Measurements from ENCODE around the gene MED20. TPM values are rescaled to one million over a fixed set of nuclear protein-coding genes. Genes with fewer than 3 reads are reported as not detected.

The MED20 gene
- total RNA-seq, 8 experiments from 2014 or later, result 12.4 to 24.3 (median 19.9) TPM

Other genes starting within 250 kb of the MED20 start
- 1 to 10 TPM; 1.4 to 8.5 (median 5.3) TPM for gene TFEB, start 185.5 kb downstream of the MED20 start, total RNA-seq
- under 1 TPM in 3 of 8 experiments, not detected in 5; 0.14 to 0.95 (median 0.25) TPM for gene PGC, start 173.7 kb downstream of the MED20 start, total RNA-seq
- gene FRS3, start 141.2 kb downstream of the MED20 start, total RNA-seq, result 10 to 100 TPM in 3 of 8 experiments, 1 to 10 TPM in 4, under 1 TPM in 1; 0.51 to 11.8 (median 9.0) TPM
- gene PRICKLE4, start 140.4 kb downstream of the MED20 start, total RNA-seq, result 1 to 10 TPM in 5 of 8 experiments, under 1 TPM in 1, not detected in 2; 0.81 to 3.7 (median 2.3) TPM
- 100 to 1,000 TPM; 180 to 286 (median 234) TPM for gene TOMM6, start 133.4 kb downstream of the MED20 start, total RNA-seq
- gene USP49, start 25.8 kb downstream of the MED20 start, total RNA-seq, result 10 to 100 TPM in 4 of 8 experiments, 1 to 10 TPM in 4; 2.3 to 14.8 (median 9.6) TPM
- 10 to 100 TPM in 7 of 8 experiments, 1 to 10 TPM in 1; 9.4 to 46.4 (median 17.8) TPM for gene BYSL, start 360 bp upstream of the MED20 start, total RNA-seq
- gene CCND3, start 20.7 kb upstream of the MED20 start, total RNA-seq, result 10 to 100 TPM; 10.3 to 32.6 (median 19.0) TPM
- gene TAF8, start 129.4 kb upstream of the MED20 start, total RNA-seq, result 10 to 100 TPM in 3 of 8 experiments, 1 to 10 TPM in 5; 3.7 to 22.7 (median 8.9) TPM
- gene C6orf132, start 221.5 kb upstream of the MED20 start, total RNA-seq, result under 1 TPM in 7 of 8 experiments, not detected in 1; under 0.01 to 1.00 (median 0.25) TPM

Measured in motor neuron (in vitro differentiated cells).